Stimulated activated CD8-positive, alpha-beta memory T cell treated with anti-CD3 and anti-CD28 coated beads, Interleukin-4, amount 100 ng/mL, for 24 hours (primary cell): Measurements from ENCODE around the gene FRAS1.
"Not testable (repeated sequence)": the region's sequence is repeated elsewhere in the genome, so short reads cannot be mapped to it uniquely, and the experiment has no call there.

Source experiments
- DNase-seq: peaks from one replicate; pipeline ENCODE4 v3.0.0-alpha.2; 2020; ENCODE audit warnings: low read depth

The FRAS1 gene

DNA sequence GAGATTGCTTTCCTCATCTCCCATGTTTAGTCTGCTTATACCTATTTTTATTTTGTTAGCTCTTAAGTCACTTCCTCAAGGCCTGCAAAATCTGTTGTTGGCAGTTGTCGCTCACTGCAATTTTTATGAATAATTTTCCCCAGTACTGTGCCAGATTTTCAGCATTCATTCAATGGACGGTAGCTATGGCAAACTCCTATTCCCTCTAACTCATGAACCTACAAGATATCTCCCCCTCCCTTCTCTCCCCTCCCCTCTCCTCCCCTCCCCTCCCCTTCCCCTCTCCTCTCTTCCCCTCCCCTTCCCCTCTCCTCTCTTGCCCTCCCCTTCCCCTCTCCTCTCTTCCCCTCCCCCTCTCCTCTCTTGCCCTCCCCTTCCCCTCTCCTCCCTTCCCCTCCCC is 160.4 kb downstream of the FRAS1 start:
- no peak for DNase-seq

DNA sequence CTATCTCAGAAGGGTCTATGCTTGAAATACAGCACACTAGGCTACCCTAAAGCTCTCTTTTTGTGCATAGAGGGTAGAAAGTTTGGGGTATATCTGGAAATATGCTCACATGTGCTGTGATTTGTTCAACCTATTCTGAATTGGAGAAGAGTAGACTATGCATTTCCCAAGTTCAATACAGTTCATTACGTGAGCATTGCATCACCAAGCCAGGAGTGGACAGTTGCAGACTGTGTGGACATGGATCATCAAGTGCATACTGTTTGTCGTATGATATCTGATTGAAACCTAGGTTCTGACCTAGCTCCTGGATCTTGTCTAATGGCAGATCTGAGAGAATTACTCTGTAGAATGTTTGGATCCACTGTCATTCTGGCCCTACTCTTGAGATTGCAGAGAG is 161.1 kb downstream of the FRAS1 start:
- no peak for DNase-seq

DNA sequence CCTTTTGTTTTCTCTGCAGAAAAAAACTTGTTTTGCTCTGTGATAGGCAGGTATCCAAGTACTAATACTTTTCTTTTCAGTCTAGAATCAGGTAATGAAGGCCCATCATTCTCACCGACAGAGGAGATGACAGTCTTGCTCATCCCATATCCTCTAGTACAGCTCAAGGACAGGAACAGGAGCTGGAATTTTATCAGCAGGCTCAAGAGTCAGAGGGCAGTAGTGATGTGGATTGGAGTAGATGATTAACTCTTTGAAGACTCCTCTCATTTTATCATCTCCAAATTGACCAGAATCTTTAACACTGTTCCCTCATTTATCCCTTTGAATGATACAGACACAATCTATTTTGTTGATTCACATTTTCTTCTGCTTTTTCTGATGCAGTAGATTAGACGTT is 162.7 kb downstream of the FRAS1 start:
- no peak for DNase-seq

DNA sequence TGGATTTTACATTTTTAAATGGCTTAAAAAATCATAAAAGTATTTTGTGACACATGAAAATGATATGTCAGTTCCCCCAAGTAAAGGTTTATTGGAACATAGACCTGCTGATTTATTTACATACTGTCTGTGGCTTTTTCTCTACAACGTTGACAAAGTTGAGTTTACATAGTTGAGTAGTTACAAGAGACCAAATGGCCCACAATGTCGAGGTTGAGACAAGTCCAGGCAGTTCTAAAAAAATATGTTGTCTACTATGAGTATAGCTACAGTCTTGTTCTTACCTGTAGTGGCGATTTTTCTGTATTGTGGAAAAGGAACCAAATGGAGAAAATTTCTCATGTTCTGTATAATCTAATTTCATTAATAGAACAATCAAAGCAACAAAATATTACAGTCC is 163.2 kb downstream of the FRAS1 start:
- DNase-seq = no peak

DNA sequence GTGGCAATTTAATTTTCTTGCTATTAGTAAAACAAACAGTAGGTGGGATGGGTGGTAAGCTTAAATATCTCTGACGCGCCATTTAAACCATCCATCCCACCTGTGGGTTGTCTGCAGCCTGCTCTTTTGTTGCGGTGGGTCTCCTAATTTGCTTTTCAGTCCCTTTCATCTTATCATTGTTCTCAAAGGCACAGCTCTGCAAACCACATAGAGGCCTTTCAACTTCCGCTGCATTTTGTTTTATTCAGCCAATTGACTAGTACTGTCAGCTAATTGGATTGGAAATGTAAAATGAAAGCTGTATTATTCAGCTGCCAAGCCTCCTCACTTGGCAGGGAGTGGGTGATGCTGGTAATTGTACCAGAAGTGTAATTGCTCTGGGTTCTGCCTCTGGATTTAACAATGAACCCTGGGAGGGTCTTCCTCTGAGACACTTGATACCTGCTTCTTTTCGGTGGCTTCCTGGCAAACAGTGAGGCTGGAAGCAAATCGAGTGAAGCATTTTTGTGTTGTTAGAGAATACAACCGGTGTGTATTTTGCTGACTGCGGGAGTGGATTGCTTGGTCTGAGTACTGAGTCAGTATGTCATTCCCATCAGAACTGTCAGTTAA is 165.6 kb downstream of the FRAS1 start:
- no peak for DNase-seq

DNA sequence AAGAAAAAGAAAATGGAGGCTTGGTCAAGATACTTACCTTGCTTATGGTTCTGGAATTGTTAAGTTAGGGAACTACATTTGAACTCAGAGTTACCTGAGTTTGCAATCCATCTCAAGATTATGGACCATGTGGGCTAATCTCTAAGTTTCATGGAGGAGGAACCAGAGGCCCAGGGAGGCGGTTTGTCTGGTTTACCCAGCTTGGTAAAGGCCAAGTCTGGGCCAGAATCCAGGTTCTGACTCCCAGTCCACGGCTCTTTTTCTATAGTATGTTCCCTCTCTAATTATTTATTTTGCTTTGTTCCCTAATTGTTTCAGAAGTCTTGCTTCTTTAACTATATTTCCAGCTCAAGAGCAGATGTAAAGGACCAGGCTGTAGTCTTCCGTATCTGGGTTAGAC is 168.1 kb downstream of the FRAS1 start:
- no peak for DNase-seq

DNA sequence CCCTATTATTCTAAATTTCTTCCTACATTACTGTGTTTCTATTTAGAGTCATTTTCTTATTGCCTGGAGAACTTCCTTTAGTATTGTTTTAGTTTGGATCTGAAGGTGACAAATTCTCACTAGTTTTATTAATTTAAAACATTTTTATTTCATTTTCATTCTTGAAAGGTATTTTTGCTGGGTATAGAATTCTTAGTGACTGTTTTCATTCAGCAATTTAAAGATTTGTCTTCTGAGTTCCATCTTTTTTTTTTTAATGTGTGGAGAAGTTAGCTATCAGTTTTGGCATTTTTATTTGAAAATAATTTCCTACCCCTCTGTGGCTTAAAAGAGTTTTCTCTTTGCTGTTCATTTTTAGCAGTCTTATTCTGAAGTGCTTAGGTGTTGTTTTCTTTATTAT is 169.2 kb downstream of the FRAS1 start:
- DNase-seq = no peak

DNA sequence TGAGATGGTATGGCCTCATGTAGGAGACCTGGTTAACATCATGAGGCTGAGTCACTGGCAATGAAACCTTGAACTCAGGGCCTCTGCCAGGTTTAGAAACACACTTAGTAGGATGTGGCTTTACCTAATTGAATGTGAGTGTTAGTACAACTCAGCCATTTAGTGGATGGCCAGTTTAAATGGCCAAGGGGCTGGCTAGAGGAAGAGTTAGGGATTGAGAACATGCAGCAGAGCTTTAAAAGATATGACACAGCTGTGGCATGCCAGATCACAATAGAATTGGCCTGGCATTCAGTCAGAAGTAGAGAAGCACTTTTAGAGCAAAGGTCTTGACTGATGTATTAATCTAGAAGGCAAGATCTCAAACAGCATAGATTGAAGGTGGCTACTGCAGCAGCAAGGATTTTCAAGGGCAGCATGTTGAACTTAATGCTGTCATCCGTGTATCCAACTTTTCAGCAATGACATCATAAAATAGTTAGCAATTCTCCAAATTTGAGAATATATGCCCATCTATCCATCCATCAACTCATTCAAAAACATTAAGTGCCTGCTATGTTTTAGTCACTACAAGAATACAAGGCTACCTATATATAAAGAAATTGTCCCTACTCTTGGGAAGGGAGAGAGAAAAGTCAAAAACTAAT is 170.4 kb downstream of the FRAS1 start:
- no peak for DNase-seq

DNA sequence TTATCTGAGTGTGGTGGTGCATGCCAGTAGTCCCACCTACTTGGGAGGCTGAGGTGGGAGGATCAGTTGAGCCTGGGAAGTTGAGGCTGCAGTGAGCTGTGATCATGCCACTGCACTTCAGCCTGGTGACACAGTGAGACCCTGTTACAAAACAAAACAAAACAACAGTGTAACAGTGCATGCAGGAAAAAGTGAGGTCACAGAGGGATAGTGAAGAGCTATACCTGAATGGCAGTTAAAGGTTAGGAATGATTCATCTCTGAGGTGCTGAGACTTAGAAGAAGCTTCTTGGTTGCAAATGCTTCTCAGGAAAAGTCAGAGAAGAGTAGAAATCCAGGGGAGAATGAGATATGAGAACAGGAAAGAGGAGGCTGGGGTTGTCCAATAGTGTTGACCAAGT is 178.7 kb downstream of the FRAS1 start:
- no peak for DNase-seq

DNA sequence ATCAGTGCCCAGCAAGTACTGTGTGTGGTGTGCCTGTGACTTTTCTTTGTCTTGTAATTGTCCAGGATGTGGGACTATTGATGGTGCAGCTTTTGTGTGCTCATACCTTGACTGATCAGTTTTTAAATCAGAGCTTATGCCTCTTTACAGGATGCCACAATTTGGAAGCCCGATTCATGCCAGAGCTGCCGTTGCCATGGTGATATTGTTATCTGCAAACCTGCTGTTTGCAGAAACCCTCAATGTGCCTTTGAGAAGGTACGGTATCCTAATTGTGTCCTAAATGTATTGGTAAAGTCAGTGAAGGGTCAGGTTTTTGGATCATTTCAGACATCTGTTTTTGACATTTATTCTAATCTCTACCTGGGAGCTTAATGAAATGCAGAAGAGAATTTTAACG is 180.2 kb downstream of the FRAS1 start:
- no peak for DNase-seq

DNA sequence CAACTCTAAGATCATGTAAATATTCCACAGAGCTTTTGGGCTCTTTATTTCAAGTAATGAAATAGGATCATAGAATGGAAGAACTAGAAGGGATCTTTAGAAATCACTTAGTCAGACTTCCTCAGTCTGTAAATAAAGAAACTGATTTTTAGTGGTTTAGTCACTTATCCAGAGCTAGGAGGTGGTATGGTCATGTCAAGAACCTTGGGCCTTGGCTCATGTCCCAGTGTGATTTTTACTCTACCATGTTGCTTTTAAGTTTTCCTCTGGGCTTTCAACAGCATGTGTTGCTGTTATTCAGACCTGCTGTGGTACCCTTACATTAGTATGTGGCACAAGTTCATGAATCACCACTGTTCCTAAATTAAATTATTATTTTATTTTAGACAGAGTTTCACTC is 184.9 kb downstream of the FRAS1 start:
- DNase-seq = no peak

DNA sequence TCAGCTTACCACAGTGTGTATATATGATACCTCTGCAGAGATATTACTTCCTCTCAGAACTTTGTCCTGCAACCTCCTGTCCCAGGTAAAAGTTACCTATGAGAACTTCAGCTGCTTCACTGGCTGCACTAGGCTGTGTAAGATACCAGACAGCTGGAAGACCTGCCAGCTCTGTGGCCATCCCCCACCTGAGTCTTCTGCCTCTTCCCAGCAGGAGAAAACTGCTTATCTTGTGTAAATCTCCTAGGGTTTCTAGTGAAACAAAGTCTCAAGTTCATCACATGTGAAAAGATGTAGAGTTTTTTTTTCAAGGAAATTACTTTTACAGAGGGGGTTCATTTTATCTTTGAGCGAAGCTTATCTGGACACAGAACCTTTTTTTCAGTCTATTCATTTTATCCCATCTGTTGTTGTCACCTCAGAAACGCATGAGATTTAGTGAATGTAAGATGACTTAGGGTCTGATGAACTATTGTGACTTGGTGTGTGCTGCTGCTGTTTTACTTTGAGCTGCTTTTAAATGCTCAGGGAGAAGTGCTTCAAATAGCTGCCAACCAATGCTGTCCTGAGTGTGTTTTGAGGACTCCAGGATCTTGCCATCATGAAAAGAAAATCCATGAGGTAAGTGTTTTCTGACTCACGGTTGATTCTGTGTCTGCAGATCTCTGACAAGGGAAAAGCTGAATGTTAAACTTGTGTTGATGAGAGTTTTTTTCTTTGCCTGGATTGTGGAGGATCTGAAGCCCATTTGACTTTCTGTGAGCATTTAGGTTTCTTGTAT is 187.8 kb downstream of the FRAS1 start:
- DNase-seq = no peak

DNA sequence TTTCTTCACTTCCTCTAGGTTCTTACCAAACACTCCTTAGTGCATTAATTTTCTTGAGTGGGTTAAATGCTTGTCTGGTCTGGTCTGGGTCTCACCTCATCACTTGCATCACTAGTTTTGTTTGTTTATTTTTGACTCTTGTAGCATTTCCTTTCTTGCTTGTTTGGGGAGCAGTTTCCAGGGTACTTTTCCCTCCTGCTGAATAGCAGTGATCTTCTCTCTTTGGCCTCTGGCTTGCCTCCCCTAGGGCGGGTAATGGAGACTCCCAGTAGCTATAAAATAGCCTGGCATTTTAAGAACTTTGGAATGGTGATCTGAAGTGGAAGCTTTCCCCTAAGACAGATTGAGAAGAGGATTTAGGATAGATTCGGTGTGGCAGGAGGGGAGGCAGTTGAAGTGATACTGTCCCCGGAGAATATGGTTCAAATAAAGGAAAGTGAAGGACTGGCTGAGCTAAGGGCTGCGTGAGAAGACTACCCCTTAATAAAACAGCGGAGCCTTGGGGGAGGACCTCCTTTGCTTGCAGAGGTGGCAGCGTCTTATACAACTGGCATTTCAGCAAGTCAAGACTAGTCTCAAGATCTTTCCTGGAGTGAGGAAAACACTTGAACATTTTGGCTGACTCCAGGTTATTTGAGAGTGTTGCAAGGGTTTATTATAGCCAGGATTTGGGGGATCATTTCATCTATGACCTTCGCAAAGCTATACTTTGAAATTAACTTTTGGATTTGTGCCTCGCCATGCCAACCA is 190.6 kb downstream of the FRAS1 start:
- DNase-seq = no peak

DNA sequence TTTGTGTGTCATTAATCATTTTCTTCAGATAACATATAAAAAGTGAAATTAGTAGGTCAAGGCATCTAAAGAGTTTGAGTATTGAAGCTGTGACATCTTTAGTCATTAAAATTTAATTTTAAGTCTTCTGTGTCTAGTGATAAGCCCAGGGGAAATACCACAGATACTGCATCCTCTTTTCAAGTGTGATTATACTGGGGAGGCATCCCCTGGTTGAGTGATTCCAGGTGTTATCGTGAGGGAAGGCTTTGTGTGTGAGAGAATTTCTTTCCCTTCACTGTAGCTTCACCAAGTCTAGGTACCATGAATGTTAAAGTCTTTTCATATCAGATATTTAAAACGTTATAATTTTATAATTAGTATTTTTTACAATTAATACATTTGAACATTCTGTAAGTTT is 193.4 kb downstream of the FRAS1 start:
- DNase-seq = no peak

DNA sequence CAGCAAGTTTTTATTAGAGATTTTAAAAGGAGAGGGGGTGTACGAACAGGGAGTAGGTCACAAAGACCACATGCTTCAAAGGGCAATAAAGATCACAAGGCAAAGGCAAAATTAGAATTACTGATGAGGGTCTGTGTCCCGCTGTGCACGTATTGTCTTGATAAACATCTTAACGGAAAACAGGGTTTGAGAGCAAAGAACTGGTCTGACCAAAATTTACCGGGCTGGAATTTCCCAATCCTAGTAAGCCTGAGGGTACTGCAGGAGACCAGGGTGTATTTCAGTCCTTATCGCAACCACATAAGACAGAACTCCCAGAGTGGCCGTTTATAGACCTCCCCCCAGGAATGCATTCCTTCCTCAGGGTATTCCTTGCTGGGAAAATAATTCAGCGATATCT is 195.7 kb downstream of the FRAS1 start:
- not testable (repeated sequence) for DNase-seq

DNA sequence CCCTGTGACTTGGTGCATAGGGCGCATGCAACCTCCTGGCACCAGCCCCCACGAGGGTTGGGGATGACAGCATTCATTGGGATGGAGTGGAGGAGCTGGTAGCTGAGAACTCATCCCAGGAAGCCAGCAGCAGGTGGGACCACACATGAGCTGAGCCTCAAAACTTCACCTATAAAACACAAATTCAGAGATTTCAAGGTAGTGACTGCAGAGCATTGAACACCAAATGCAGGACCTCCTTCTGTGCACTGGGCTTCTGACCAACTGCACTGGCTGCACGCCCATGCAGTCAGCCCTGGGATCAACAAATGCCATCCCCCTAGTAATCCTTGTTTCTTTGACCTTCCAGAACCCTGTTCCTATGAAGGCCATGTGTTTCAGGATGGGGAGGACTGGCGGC is 197.8 kb downstream of the FRAS1 start:
- no peak for DNase-seq

DNA sequence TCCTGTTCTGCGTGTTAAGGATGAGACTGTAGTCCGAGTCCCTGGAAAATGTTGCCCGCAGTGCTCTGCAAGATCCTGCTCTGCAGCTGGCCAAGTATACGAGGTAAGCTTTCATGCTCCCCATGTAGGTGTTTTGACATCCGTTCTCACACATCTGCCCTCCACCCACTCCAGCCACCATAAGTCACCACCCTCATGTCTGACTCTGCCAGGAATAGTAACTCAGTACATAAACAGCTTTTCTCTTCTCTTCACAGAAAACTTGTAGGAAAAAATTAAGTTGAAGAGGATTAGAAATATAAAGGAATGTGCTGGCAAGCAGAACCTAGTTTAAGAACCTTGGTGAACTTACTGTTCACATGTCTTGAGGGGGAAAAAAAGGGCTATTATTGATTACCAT is 207.9 kb downstream of the FRAS1 start:
- no peak for DNase-seq

DNA sequence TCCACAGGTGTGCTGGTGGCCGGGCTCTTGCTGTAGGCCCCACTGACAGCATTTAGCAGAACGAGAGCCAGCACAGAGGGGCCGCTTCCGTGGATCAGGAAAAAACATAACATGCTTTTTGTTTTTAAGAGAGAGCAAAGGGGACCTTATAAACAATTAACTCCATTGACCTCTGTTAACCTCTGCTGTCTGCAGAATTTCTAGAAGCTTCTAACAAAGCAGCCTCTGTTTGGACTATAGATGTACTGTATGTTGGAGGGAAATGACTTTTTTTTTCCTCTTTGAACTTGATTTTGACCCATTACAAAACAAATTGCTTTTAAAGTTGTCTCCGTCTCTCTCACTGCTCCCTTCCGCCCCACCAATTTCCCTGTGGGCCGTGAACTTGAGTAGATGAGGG is 210.7 kb downstream of the FRAS1 start:
- no peak for DNase-seq

DNA sequence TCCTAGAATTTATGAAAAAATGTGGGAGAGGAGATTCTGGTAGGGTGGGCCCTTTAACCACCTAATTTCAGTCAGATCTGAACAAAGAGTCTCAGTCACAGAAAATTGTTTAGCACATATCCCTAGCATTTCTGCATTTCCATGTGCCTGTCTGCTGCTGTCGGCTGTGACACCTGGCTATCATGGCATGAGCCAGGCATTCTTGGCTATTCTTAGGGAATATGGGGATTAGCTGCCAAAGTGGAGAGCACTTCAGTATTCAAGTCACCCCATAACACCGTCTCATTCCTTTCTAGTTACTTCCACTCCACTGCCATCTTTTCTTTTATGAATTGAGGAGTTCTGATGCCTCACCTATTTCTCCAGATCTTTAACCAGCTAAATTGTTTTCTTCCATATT is 211.5 kb downstream of the FRAS1 start:
- no peak for DNase-seq

DNA sequence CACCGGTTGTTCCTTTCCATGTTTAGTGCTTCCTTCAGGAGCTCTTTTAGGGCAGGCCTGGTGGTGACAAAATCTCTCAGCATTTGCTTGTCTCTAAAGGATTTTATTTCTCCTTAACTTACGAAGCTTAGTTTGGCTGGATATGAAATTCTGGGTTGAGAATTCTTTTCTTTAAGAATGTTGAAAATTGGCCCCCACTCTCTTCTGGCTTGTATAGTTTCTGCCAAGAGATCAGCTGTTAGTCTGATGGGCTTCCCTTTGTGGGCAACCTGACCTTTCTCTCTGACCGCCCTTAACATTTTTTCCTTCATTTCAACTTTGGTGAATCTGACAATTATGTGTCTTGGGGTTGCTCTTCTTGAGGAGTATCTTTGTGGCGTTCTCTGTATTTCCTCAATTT is 218.3 kb downstream of the FRAS1 start:
- not testable (repeated sequence) for DNase-seq

DNA sequence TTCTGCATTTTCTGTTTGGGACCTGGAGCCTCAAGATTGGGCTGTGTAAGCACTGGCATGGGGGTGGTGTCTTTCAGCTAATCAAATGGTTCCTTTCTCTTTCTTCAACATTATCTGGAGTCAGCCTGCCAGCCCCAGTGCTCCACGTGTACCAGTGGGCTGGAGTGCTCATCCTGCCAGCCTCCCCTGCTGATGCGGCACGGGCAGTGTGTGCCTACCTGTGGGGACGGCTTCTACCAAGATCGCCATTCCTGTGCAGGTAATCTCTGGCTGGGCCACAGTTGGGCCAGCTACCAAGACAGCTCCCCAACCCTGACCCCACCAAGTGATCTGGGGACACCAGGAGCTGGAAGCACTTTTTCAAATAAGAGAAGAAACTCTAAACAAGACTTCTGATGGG is 229.2 kb downstream of the FRAS1 start:
- no peak for DNase-seq

DNA sequence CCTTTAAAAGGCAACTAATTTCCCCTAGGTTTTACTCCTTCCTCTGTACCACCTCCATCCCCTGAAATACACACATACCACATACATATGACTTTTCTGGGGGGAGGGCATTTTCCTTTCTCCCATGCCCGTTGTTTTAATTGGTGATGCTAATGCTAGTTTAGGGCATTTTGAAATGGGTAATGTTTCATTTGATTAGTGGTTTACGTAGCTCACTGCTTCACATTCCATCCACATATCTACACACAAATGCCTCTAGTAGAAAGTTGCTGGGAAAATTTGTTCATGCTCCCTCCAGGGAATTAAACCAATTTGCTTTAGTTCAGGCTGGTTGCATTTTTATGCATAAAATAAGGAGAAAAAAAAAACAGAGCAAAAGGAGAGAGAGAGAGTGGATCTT is 231.2 kb downstream of the FRAS1 start:
- DNase-seq = no peak

DNA sequence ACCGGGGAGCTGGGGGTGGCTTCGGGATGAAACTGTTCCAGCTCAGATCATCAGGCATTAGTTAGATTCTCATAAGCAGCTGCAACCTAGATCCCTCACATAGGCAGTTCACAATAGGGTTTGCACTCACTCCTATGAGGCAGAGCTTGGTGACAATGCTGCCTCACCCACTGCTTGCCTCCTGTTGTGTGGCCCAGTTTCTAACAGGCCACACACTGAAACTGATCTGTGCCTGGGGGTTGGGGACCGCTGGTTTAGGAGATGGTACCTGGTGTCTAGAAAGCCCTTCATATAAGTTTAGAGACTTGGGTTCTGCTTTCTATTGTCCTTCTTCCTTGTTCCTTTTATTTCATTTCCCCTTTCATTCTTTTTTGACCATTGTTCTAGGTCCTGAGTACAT is 234.2 kb downstream of the FRAS1 start:
- no peak for DNase-seq
